ENCODE results near the gene LDHAL6B.
A peak's percentile ranks its signal among the peaks of the same experiment; 100 is the strongest.

The LDHAL6B gene

DNA sequence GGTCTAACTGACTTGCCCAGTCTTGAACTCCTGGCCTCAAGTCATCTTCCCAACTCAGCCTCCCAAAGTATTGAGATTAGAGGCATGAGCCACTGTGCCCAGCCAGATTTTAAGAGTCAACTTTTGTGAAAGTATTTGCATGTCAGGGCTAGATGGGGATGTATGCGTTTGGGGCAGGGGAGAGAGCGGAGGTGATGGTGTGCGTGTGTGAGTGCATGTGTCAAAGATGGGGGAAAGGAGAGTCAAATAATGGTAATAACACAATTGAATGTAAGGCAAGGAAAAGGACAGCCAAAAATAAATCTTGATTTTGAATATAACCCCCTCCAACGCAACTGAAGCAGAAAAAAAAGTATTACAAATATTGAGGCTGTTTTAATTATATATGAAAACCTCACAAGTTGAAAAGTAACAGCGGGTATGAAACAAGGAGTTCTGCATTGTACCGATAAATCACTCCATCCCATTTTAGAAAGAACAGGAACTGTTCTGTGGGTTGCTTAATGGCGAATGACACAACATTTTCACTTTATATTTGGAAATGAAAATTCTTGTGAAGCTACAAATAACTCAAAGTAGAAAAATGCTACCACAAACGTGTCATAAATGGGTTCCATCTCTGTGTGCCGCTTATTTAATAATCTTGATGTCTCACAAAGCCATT lies 29.9 kb upstream of the LDHAL6B start:
- no peak for DNase-seq (ENCODE audit: low spot score)
- no peak for FAIRE-seq

DNA sequence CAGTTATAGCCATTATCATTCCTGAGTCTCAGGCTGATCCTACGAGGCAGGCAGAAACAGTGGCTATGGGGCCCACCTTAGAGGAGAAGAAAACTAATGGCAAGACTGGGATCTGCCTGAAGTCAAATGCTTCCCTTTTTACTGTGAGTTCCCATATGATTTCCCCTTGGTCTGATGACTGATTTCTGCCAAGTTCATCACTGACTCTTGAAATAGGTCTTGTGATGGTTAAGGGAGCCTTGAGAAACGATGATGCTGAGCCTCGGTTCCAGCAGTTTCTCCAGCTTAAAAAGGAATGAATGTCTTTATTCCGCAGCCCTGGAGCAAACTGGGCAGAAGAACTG lies 29.4 kb upstream of the LDHAL6B start:
- no peak for FAIRE-seq
- no peak for DNase-seq (ENCODE audit: low spot score)

DNA sequence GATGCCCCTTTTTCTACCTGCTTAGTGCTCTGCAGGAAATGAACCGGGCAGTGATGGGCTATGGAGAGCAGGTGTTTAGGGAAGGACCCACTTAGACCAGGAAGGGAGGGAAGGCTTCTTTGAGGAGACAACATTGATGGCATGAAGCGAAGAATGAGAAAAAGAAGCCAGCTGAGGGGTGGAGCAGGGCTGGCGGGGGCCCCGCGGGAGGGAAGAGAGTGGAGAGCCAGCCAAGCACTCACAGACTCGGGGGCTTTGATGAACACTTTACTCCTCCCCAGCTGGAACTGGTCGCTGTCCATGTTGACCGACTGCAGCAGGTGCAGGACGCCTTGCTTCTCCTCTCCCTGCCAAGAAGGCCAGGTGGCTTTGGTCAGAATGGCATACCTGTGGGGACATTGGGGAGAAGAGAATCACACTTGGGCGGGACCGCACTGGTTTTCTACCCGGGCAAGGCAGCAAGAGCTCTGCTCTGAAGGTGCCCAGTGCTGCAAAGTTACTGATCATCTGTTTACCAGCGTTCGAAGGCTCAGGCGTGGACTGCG lies 28.4 kb upstream of the LDHAL6B start:
- DNase-seq (ENCODE audit: low spot score) (no peak), FAIRE-seq (no peak)

DNA sequence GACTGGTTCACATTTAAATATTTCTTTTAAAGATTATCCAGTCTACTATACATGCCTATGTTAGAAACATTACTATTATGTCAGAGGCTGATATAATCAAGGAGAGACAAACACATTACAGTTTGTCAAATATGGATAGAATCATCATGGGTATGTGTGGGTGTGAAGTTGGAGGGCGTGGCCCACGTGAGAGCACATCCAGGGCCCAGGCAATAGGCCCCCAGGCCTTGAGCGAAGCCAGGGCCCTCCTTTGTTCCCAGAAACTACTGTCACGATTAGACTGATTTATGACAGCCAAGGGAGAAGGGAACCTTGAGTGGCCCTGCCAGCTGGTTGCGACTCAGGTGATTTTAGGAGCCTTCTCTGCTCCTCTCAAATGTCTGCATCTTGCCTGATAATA lies 26.9 kb upstream of the LDHAL6B start:
- DNase-seq (ENCODE audit: low spot score) (no peak), FAIRE-seq (no peak)

DNA sequence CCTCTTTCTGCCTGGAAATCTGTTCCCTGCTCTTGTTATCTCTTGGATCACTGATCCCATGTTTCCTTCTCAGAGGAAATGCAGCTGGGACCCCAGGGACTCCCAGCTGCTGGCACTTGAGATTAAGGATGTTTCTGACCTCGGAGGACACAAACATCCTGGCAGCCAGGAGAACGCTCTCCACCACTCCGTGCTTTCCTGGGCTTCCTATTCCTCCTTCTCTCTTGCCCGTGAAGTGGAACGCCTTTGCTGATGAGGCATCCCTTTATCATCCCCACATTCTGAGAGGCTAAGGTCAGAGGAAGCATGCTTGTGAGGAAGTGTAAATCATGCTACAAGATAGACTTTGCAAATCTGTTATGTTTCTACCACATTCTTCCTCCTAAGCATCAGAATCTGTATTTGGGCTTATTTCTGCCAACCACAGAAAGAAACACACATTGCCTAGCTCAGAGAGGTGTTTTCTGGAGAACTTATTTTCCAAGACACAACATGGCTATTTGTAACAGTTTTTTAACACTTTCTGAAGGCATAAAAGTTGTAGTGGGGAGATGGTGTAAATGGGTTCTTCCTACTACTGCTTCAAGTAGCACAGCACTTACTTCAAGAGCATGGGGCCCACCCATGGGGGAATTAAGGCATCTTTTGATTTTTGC lies 25.6 kb upstream of the LDHAL6B start:
- no peak for FAIRE-seq
- DNase-seq (ENCODE audit: low spot score) = no peak

DNA sequence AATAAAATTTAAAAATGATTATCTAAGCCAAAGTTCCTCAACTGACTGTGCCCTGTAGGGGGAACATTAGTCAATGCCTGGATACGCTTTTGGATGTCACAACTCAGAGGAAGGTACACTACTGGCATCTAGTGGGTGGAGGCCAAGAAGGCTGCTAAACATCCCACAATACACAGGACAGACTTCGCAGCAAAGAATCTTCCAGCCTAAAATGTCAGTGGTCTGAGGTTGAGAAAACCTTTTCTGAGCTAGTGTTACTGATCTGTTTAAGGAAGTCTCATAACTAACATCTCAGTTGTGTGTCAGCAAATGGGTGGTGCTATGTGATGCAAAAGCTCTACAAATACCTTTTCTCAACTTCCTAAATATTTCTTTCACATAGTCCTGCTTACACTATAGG lies 20.9 kb upstream of the LDHAL6B start:
- FAIRE-seq (no peak), DNase-seq (ENCODE audit: low spot score) (no peak)

DNA sequence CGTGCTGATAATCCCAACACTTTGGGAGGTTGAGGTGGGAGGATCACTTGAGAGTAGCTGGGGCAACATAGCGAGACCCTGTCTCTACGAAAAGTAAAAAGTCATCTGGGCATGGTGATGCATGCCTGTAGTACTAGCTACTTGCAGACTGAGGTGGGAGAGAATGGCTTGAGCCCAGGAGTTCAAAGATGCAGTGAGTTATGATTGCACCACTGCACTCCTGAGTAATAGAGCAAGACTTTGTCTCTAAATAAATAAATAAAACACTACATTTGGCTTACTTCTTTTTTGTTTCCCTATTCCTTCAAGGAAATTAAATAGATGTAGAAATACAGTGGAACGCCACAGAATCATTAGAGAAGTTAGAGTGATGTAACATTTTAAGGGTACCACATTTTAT lies 20.1 kb upstream of the LDHAL6B start:
- no peak for DNase-seq (ENCODE audit: low spot score)

DNA sequence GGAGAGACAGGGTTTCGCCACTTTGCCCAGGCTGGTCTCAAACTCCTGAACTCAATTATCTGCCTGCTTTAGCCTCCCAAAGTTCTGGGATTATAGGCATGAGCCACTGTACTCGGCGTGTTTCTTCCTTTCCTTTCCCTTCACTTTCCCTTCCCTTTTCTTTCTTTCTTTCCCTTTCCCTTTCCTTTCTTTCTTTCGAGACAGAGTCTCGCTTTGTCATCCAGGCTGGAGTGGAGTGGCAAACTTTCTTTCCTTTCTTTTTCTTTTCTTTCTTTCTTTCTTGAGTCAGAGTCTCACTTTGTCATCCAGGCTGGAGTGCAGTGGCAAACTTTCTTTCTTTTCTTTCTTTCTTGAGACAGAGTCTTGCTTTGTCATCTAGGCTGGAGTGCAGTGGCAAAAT lies 17.4 kb upstream of the LDHAL6B start:
- no peak for DNase-seq (ENCODE audit: low spot score)
- FAIRE-seq = no peak

More for the DNA sequence above, 20.1 kb upstream of the LDHAL6B start:
- no peak for FAIRE-seq

DNA sequence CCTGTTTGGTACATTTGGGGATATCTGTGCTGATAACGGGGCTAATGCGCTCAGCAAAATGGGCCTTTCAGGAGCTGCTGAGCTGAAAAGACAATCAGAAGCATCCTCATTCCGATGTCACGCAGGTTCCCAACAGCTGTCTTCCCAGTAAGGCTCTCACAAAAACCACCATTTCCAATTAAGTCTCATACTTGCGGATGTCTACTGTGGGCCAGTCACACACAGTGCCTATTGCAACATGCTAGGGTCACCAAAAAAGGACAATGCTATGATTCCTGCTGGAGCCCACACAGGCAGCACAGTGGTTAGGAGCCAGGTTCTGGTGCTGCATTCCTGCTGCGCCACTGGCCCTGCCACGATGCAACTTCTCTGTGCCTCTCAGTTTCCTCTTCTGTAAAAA lies 16.4 kb upstream of the LDHAL6B start:
- no peak for FAIRE-seq
- no peak for DNase-seq (ENCODE audit: low spot score)

DNA sequence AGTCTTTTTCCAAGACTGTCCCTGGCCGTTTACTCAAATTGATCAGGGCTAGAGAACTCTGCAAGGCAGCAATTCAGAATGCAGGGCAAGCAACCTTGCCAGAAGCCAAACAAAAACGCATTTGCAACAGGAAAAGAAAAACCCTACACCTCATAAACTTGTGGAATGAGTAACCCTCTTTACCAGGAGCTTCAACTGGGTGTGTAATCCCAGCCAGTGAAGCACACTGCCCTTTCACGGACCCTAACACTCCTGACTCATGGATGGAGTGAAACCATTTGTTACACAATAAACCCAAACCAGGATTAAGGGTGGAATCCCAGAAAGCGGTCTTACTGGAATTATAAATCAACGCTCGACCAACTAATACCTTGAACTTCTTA lies 14.8 kb upstream of the LDHAL6B start:
- DNase-seq (ENCODE audit: low spot score) (peak; percentile 87), FAIRE-seq (no peak)

DNA sequence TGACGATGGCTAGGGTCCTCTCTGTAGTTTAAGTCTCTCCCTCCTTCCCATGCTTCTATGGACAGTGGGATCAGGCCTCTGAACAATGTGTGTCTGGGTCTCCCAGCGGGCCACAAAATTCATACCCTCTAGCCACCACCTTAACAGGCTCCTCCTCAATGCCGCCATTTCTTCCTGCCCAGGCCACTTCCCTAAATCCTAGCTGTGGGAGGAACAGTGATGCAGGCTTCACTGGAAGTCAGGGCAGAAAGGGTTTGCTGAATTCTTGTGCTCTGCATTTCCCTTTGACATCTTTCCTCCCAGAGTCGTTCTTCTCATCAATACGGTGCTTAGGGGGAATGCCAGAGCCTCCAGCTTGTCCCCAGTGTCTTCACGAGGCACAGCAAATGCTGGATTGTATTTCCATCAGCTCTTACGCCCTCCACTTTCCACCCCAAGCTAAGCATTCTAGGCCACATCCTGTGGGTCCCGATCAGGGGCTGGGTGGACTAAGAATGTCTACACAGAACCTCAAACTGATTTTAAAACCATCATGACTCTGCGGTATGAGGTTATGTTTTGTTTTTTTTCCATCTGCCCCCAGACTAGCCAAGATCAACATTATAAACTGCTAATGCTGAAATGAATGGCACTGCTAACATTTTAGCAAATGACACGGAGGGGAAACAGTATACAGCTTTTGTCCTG lies 11.9 kb upstream of the LDHAL6B start:
- no peak for DNase-seq (ENCODE audit: low spot score)
- FAIRE-seq = no peak

DNA sequence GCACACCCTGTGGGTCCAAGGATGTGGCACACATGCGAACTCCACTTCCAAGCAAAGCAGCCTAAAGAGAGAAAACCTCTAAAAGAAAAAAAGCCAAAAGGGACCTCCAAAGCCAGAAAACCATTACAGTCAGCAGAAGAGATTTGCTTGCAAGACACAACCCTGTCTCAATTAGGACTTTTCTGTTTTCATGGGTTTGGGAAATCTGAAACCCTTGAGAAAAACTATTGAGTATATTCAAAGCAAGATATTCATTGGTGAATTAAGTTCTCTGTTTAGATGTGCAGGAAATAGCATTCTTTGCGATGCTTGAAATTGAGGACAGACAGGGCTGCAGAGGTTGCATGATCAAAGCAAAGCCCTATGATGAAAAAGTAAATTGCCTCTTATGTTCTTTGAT lies 10.2 kb upstream of the LDHAL6B start:
- DNase-seq (ENCODE audit: low spot score) (no peak), FAIRE-seq (no peak)

DNA sequence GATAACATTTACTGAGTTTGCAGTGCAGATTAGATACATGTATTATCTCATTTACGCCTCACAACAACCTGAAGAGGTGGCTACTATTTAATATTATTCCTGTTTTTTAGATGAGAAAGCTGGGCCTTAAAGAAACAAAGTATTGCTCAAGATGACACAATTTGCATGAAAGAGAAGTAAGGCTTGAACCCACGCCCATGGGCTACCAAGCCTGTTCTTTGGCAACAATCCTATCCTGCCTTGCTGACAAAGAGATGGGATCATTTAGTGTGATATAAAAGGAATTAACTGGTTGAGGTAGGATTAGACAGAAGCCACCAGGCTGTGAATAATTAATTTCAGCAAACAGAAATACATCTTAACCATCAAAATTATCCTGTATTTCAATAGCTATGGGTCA lies 9.2 kb upstream of the LDHAL6B start:
- DNase-seq (ENCODE audit: low spot score) (no peak), FAIRE-seq (no peak)

DNA sequence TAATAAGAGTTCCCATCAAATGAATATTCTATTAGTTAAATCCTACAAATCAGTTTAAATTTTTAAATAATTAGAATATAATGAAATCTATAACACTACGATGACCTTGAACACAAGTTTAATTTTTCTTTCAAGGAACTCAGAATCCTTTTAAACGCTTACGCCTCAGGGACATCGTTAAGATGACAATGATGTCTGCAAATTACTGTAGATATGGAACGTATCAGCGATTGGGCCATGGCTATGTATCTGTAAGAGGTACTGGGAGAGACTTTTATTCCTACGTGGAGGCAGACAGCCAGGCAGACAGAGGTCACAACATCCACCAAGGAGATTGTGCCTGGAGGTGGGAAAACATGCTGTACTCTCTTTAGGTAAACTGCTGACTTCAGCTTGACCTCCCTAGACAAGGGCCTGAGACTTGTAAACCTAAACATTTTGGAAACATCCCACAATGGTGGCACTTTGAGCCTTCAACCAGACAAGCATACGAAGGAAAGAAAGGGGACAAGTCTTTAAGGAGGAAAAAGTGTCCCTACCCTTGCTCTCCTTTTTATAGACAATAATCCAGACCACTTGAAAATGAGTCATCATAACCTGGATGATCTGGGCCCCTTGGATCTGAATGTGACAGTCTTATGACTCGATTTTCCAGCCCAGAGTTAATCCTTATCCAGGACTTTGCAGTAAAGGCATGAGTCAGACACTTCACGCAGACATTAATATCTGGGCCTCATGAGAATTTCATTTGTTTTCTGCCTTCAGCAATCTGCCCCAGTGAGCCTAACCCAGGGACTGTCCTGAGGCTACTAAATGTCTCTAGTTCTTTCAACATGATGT lies 6.8 kb upstream of the LDHAL6B start:
- FAIRE-seq (peak; percentile 74), DNase-seq (ENCODE audit: low spot score) (peak; percentile 72)

DNA sequence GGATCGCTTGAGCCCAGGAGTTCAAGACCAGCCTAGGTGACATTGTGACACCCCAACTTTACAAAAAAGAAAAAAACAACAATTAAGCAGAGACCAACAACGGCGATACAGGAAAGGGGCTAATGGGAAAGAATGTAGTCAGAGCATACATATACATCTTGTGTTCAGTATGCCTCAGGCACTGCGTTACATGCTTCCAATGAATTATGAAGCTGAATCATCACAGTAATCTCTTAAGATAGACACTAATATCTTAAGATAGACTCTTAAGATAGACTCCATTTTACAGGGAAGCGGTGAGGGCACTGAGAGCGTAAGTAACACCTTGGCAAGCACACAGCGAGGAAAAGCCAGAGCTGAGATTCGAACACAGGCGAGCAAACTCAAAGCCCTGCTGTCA lies 6.1 kb upstream of the LDHAL6B start:
- DNase-seq (ENCODE audit: low spot score) = no peak
- FAIRE-seq = no peak

DNA sequence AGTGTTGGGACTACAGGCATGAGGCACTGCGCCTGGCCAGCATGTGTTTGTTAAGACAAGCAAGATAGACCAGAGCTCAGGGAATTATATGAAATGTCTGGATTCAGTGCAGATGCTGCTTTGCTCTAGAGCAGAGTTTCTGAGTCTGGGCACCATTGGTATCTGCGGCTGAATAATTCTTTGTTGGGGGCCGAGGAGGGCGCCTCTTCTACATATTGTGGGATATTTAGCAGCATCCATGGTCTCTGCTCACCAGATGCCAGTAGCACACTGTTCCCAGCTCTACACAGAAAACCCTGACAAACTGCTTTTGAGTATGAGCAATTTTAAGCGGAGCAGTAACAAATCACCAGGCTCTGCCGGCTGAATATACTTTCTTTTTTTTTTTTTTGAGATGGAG lies 3.6 kb upstream of the LDHAL6B start:
- no peak for FAIRE-seq

DNA sequence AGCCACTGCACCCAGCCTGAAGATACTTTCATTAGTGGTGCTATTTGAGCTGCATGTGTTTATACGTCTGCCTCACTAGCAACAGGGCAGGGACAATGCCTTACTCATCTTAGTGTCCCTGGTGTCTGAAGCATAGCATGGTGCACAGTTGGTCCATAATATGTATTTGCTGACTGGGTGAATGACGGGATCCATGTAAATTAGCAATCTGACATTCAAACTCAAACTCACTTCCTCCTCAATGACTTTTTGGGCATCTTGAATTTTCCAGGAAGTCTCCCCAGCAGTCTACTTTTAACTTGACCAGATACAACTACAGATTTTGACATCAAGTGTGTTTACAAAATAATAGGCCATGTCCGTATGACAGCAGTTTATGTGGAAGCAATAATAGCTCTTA lies 3.0 kb upstream of the LDHAL6B start:
- peak; percentile 74 for FAIRE-seq

More for the DNA sequence above, 3.6 kb upstream of the LDHAL6B start:
- no peak for DNase-seq (ENCODE audit: low spot score)

DNA sequence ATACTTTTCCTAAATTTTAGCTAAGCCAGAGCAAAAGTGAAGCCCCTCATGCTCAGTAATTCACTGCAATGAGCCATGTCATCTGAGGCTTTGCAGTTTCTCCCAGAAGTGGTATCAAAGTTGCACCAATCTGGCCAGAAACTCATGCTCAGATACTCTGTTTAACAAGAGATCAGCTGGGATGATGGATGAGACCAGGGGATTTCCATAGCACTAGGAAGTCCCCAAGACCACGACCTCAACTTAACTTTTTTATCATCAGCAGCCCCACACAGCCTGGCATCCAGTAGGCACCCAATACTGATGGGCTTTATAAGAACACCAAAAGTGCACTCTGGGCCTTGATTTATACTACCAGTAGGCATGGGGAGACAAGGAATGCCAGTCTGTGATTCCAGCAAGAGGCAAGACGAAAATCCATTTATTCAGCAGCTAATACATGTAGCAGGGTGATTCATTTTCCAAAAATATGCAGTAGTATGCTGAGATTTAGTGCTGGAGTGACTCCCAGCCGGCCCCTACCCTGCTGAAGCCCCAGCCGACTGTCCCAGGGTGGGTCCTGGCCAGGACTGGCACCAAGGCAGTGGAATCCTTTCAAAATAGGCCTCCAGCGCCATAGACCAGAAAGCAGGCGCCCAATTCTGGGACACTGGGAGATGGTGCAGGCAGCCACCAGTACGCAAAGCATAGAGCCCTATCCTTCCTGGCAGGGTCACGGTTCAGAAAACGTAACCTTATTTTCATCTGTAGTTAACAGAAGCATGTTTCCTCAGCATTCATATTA lies 612 bp upstream of the LDHAL6B start:
- FAIRE-seq (no peak), DNase-seq (ENCODE audit: low spot score) (no peak)

More for the DNA sequence above, 3.0 kb upstream of the LDHAL6B start:
- DNase-seq (ENCODE audit: low spot score) = no peak

DNA sequence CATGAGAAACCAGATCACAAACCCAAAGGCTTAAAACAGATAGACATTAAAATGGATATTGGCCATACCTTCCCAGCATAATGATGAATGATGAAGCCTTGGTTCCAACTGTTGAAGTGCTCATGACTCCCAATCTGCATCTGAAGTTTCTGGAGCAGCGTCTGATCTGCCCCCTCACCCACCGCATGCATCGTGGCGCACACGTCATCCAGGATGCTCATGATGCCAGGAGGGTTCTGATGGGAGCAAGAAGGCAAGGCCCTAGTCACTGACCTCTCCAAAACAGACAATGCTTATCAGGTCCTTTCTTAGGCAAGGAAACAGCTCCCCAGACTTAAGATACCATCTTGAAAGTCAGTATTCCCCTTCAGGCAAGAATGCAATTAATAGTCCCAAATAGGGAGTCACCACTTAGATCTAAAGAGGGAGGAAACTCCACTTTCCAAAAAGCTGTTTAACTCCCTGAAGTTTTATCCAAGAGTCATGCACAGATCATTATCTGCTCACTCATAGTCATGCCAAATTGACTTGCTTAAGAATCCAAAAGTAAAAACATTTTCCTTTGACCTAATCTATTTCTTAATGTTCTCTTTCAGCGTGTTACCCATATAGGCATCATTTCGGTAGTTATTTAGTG lies 2.1 kb downstream of the LDHAL6B start:
- FAIRE-seq (peak; percentile 32), DNase-seq (ENCODE audit: low spot score) (no peak)

DNA sequence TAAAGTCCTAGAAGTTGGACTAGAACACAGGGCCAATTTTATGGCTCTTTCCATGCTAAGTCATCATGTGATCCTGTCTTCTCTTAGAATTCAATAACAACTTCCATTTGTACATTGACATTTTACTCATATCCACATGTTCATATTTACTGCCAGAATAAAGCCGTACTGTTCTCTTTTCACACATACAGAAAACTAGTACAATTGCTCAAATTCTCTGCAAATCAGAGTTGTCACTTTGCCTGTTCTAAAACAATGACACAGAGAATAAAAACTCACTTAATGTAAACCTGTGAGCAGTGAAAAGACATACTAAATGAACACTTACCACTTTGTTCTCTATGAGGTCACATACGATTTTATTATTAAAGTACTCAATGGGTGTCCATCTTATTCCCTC lies 3.5 kb downstream of the LDHAL6B start:
- no peak for DNase-seq (ENCODE audit: low spot score)
- no peak for FAIRE-seq

Measured in urothelium cell line (cell line).